Activated CD4-positive, alpha-beta T cell treated with anti-CD3 and anti-CD28 coated beads for 4 hours (primary cell): ENCODE data around the gene CACNB3.
"Not testable (repeated sequence)": the region's sequence is repeated elsewhere in the genome, so short reads cannot be mapped to it uniquely, and the experiment has no call there.

Experiments used
- DNase-seq, 2 donors: peaks; one replicate each; pipeline ENCODE4 v3.0.0-alpha.2; 2020

CACNB3 gene

GRCh38 chr12:48819986-48820725, 1.9 kb downstream of the CACNB3 start:
- no peak for DNase-seq

GRCh38 chr12:48822139-48822538, 3.8 kb downstream of the CACNB3 start:
- no peak for DNase-seq

- DNase-seq = no peak
Observed at GRCh38 chr12:48822711-48823110, 4.4 kb downstream of the CACNB3 start.

GRCh38 chr12:48823281-48823680, 5.0 kb downstream of the CACNB3 start:
- DNase-seq = no peak

GRCh38 chr12:48824112-48824511, 5.8 kb downstream of the CACNB3 start:
- peak in 1 of 2 donors; percentile 6 for DNase-seq

- DNase-seq = no peak
Observed at GRCh38 chr12:48824905-48825304, 6.6 kb downstream of the CACNB3 start.

GRCh38 chr12:48826209-48826855, 8.0 kb downstream of the CACNB3 start:
- no peak for DNase-seq

- no peak for DNase-seq
Observed at GRCh38 chr12:48827026-48827425, 8.7 kb downstream of the CACNB3 start.

GRCh38 chr12:48827513-48828096, 9.3 kb downstream of the CACNB3 start:
- no peak for DNase-seq

- no peak for DNase-seq
Observed at GRCh38 chr12:48828293-48828692, 10.0 kb downstream of the CACNB3 start.

- no peak for DNase-seq
Observed at GRCh38 chr12:48828841-48829575, 10.7 kb downstream of the CACNB3 start.

GRCh38 chr12:48831257-48831656, 13.0 kb downstream of the CACNB3 start:
- DNase-seq = no peak

- DNase-seq = no peak
Observed at GRCh38 chr12:48832321-48833060, 14.2 kb downstream of the CACNB3 start.

GRCh38 chr12:48838048-48838447, 19.8 kb downstream of the CACNB3 start:
- no peak for DNase-seq

- not testable (repeated sequence) for DNase-seq
Observed at GRCh38 chr12:48842021-48842420, 23.7 kb downstream of the CACNB3 start.

- DNase-seq = peak; percentile 90 to 93
Observed at GRCh38 chr12:48851883-48852733, 33.8 kb downstream of the CACNB3 start, which contains the start of gene DDX23. DDX23 (minus strand) TSS chr12:48852163; CDS start chr12:48845782, 6,381 bp downstream.

GRCh38 chr12:48852734-48853688, 34.7 kb downstream of the CACNB3 start:
- DNase-seq = peak; percentile 80 to 92

- DNase-seq = no peak
Observed at GRCh38 chr12:48854488-48854887, 36.2 kb downstream of the CACNB3 start.

- not testable (repeated sequence) for DNase-seq
Observed at GRCh38 chr12:48854932-48855331, 36.6 kb downstream of the CACNB3 start.

GRCh38 chr12:48856379-48856778, 38.1 kb downstream of the CACNB3 start:
- DNase-seq = no peak
